Vagina (tissue), 2 donors: ENCODE data around the gene FANCC. TPM values are rescaled to one million over a fixed set of nuclear protein-coding genes. Genes with fewer than 3 reads are reported as not detected.
"Not testable (repeated sequence)": the region's sequence is repeated elsewhere in the genome, so short reads cannot be mapped to it uniquely, and the experiment has no call there.

ENCODE experiments used
- DNase-seq, 2 donors: peaks; one replicate each; pipeline ENCODE4 v3.0.0-alpha.2; 2017; ENCODE audit errors: extremely low spot score in 2 of 2
- H3K27ac ChIP-seq: fragments of 200-600 bp; sonication (generic); one replicate; pipeline ENCODE4 v1.5.1; 2019
- H3K27me3 ChIP-seq: fragments of 200-600 bp; sonication (generic); one replicate; pipeline ENCODE4 v1.5.1; 2019
- H3K36me3 ChIP-seq, 2 donors: fragments of 200-600 bp; sonication (generic); one replicate each; pipeline ENCODE4 v1.5.1; 2017 to 2019
- H3K4me1 ChIP-seq: fragments of 200-600 bp; sonication (generic); one replicate; pipeline ENCODE4 v1.5.1; 2019
- H3K4me3 ChIP-seq, 2 donors: fragments of 200-600 bp; sonication (generic); 1 replicate in 1 of 2; 2 replicates in 1 of 2; pipeline ENCODE4 v1.5.1; 2016 to 2019
- H3K9me3 ChIP-seq: fragments of 200-600 bp; sonication (generic); one replicate; pipeline ENCODE4 v1.5.1; 2019
- POLR2A ChIP-seq, 2 donors: fragments of 450-650 bp; IDR thresholded peaks; one replicate each; pipeline ENCODE4 v1.6.1; 2017; ENCODE audit warnings: antibody characterized with exemption in 2 of 2, mild to moderate bottlenecking in 2 of 2, moderate library complexity in 2 of 2
- POLR2AphosphoS5 ChIP-seq, 2 donors: sonication (generic); formaldehyde crosslinking; IDR thresholded peaks; one replicate each; pipeline ENCODE4 v1.9.0; 2017; ENCODE audit warnings: antibody characterized with exemption in 2 of 2, mild to moderate bottlenecking in 2 of 2, low read depth in 1 of 2; ENCODE audit not compliant: insufficient read depth in 1 of 2
- intact Hi-C: fragments of 100-400 bp; cut with DNase I; formaldehyde crosslinking; loops from one replicate; pipeline ENCODE4 v1.15.1; 2023
- total RNA-seq: library from RNA; depleted of rRNA; stranded (reverse); fragments of >200 nt; gene quantifications from one replicate; pipeline ENCODE4 v1.2.3, GENCODE V29; 2016
- TF ChIP-seq, protein P1 (sequence below), 3 experiments: fragments of 450-650 bp in 2 of 3; fragments of 200-600 bp in 1 of 3; sonication (generic) in 1 of 3; IDR thresholded peaks; one replicate each; pipeline ENCODE4 v1.5.1; 2017 to 2019; ENCODE audit warnings: antibody characterized with exemption in 3 of 3, mild to moderate bottlenecking in 2 of 3, moderate library complexity in 2 of 3

Gene FANCC
- total RNA-seq, 1 donor from 2014 or later: 17.2 TPM

GRCh38 chr9:95297316-95297715 is 20.2 kb downstream of the FANCC start:
- Histone ChIP-seq H3K4me3 (no peak overlapping the region), H3K9me3 (no peaks in the 10 kb centered on the region), H3K27ac (no peak overlapping the region), H3K4me1 (no peaks in the 10 kb centered on the region), H3K27me3 (no peaks in the 10 kb centered on the region), H3K36me3 (no peaks in the 10 kb centered on the region)
- TF ChIP-seq, protein P1, sequence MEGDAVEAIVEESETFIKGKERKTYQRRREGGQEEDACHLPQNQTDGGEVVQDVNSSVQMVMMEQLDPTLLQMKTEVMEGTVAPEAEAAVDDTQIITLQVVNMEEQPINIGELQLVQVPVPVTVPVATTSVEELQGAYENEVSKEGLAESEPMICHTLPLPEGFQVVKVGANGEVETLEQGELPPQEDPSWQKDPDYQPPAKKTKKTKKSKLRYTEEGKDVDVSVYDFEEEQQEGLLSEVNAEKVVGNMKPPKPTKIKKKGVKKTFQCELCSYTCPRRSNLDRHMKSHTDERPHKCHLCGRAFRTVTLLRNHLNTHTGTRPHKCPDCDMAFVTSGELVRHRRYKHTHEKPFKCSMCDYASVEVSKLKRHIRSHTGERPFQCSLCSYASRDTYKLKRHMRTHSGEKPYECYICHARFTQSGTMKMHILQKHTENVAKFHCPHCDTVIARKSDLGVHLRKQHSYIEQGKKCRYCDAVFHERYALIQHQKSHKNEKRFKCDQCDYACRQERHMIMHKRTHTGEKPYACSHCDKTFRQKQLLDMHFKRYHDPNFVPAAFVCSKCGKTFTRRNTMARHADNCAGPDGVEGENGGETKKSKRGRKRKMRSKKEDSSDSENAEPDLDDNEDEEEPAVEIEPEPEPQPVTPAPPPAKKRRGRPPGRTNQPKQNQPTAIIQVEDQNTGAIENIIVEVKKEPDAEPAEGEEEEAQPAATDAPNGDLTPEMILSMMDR (IDR thresholded peaks at IDR 0.05): no peak
- no peak for DNase-seq
- intact Hi-C loops: no loop called here

- no peaks in the 10 kb centered on the region for H3K27me3 ChIP-seq
- no peaks in the 10 kb centered on the region for H3K36me3 ChIP-seq
- no peaks in the 10 kb centered on the region for H3K9me3 ChIP-seq
- DNase-seq: no peak
- TF ChIP-seq POLR2A (IDR thresholded peaks at IDR 0.05): no peak
- no peak for TF ChIP-seq POLR2AphosphoS5 (IDR thresholded peaks at IDR 0.05; ENCODE audit: insufficient read depth in 1 of 2, low read depth in 1 of 2)
- TF ChIP-seq, protein P1 (IDR thresholded peaks at IDR 0.05): no peak
- no peaks in the 10 kb centered on the region for H3K4me1 ChIP-seq
- intact Hi-C loops: no loop called here
- H3K4me3 ChIP-seq: no peak overlapping the region
- no peak overlapping the region for H3K27ac ChIP-seq
Measured at GRCh38 chr9:95296761-95297160, 20.7 kb downstream of the FANCC start.

GRCh38 chr9:95293296-95293695 is 24.2 kb downstream of the FANCC start:
- intact Hi-C loops, H3K27ac ChIP-seq, H3K9me3 ChIP-seq, H3K27me3 ChIP-seq, H3K36me3 ChIP-seq, H3K4me1 ChIP-seq, DNase-seq, H3K4me3 ChIP-seq: not testable (repeated sequence)

DNA sequence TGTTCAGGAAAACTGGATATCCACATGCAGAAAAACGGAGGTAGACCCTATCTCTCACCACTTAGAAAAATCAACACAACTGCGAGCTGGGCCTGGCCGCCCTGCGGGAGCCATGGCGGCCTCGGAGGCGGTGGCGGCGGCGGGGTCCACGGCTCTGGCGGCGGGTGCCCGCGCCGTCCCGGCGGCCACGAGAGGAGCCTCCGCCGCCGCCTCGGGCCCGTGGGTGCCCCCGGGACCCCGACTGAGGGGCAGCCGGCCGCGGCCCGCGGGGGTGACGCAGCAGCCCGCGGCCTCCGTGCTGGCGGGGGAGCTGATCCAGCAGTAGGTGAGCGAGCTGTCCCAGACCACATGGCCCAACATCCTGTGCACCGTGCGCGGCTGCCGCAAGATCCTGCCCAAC is 25.3 kb downstream of the FANCC start:
- no peak overlapping the region for H3K4me3 ChIP-seq
- DNase-seq: no peak
- TF ChIP-seq POLR2A (IDR thresholded peaks at IDR 0.05) (no peak), POLR2AphosphoS5 (IDR thresholded peaks at IDR 0.05; ENCODE audit: insufficient read depth in 1 of 2, low read depth in 1 of 2) (no peak)
- TF ChIP-seq, protein P1 (IDR thresholded peaks at IDR 0.05): no peak
- H3K36me3 ChIP-seq: no peaks in the 10 kb centered on the region
- no peaks in the 10 kb centered on the region for H3K4me1 ChIP-seq
- H3K27ac ChIP-seq: no peak overlapping the region
- no peaks in the 10 kb centered on the region for H3K9me3 ChIP-seq
- intact Hi-C loops: no loop called here
- H3K27me3 ChIP-seq: no peaks in the 10 kb centered on the region

DNA sequence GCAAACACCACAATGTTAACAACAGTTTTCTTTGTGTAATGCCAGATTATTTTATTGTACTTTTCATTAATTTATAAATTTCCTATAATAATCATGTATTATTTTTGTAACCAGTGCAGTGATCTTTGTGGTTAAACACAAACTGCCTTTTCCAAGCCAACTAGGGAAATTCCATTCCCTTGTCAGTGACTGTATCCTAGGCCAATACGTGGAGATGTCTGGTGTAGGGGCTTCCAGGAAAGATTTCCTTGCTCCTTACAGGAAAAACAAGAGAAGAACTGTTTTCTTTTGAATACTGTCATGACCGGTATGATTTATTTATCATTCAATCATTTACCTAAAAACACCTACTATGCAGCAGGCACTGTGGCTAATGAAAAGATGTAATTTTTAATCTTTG is 31.4 kb downstream of the FANCC start:
- Histone ChIP-seq H3K9me3 (no peaks in the 10 kb centered on the region), H3K4me1 (no peaks in the 10 kb centered on the region), H3K4me3 (no peak overlapping the region), H3K27me3 (no peaks in the 10 kb centered on the region), H3K27ac (no peak overlapping the region), H3K36me3 (no peaks in the 10 kb centered on the region)
- no peak for TF ChIP-seq POLR2AphosphoS5 (IDR thresholded peaks at IDR 0.05; ENCODE audit: insufficient read depth in 1 of 2, low read depth in 1 of 2)
- TF ChIP-seq, protein P1 (IDR thresholded peaks at IDR 0.05): no peak
- no peak for TF ChIP-seq POLR2A (IDR thresholded peaks at IDR 0.05)
- DNase-seq: no peak
- intact Hi-C loops: no loop called here

GRCh38 chr9:95285307-95285706 is 32.2 kb downstream of the FANCC start:
- Histone ChIP-seq H3K9me3 (no peaks in the 10 kb centered on the region), H3K27ac (no peak overlapping the region), H3K27me3 (no peaks in the 10 kb centered on the region), H3K4me3 (no peak overlapping the region), H3K4me1 (no peaks in the 10 kb centered on the region), H3K36me3 (no peaks in the 10 kb centered on the region)
- no peak for TF ChIP-seq POLR2A (IDR thresholded peaks at IDR 0.05)
- no peak for TF ChIP-seq POLR2AphosphoS5 (IDR thresholded peaks at IDR 0.05; ENCODE audit: insufficient read depth in 1 of 2, low read depth in 1 of 2)
- TF ChIP-seq, protein P1 (IDR thresholded peaks at IDR 0.05): no peak
- intact Hi-C loops: no loop called here
- no peak for DNase-seq
